ENCODE measurements around the gene TANGO2. TPM values are rescaled to one million over a fixed set of nuclear protein-coding genes. Genes with fewer than 3 reads are reported as not detected.
A peak's percentile ranks its signal among the peaks of the same experiment; 100 is the strongest.

TANGO2 gene
- total and polyA plus RNA-seq, 9 of the 15 experiments (the other 6 are each of a cell fraction or from before 2014, with no cell fraction given): 15.5 to 94.9 (median 70.1) TPM

DNA sequence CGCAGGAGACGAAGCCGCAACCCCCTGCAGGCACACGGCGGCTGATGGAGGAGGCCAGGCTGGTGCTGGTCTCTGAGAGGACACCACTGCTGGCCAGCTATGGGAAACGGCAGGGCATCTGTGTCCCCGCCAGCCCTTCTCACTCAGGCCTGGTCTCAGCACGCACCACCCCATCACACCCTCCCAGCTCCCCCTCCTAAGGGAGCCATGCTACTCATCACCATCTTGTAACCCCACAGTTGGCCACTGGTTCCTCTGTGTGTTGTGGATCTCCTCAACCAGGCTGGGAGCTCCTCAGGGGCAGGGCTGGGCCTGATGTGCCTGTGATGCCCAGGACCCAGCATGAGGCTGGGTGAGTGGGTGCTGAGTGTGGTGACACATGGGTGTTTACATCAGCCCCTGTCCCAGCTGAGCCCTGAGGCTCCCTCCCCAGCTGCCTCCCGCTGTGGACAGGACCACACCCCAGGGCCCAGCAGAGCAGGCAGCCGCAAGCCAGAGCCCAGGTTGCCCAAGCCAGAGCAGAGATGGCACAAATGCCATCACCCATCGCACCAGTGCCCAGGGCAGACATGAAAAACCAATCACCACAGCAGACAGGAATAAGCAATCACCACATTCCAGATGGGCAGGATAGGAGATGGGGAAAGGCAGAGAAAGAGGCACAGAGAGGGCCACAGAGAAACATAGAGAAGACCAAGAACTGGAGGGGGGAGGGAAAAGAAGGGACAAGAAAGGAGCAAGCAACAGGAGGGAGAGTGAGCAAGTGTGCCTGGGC lies 12.5 kb upstream of the TANGO2 start (continued):
- TF ChIP-seq, protein P1, sequence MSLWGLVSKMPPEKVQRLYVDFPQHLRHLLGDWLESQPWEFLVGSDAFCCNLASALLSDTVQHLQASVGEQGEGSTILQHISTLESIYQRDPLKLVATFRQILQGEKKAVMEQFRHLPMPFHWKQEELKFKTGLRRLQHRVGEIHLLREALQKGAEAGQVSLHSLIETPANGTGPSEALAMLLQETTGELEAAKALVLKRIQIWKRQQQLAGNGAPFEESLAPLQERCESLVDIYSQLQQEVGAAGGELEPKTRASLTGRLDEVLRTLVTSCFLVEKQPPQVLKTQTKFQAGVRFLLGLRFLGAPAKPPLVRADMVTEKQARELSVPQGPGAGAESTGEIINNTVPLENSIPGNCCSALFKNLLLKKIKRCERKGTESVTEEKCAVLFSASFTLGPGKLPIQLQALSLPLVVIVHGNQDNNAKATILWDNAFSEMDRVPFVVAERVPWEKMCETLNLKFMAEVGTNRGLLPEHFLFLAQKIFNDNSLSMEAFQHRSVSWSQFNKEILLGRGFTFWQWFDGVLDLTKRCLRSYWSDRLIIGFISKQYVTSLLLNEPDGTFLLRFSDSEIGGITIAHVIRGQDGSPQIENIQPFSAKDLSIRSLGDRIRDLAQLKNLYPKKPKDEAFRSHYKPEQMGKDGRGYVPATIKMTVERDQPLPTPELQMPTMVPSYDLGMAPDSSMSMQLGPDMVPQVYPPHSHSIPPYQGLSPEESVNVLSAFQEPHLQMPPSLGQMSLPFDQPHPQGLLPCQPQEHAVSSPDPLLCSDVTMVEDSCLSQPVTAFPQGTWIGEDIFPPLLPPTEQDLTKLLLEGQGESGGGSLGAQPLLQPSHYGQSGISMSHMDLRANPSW (CRISPR knock-in tag; IDR thresholded peaks at IDR 0.05): peak; percentile 95; the same call in 1 of the 2 replicates

GRCh38 chr22:20009018-20009491 lies 11.9 kb upstream of the TANGO2 start:
- ChIA-PET CTCF (ENCODE audit: low intra/inter-chr PET ratio) (interaction anchor here (0.6 kb wide), 1 partner anchor 41 kb away, joined by 3 read pairs; no protein-coding TSS in a partner anchor), POLR2A (interaction anchor here (1.0 to 10.0 kb wide), 9 partner anchors 10 to 108 kb away, joined by 3 to 120 read pairs (median 6); partner anchors contain the start of genes RANBP1, TANGO2 and TRMT2A)
- peaks cover 30% of the 10 kb centered on the region; the same call in 2 of the 3 replicates for H3K79me2 ChIP-seq (ENCODE audit: control insufficient read depth, insufficient read depth, low read length)
- peak overlapping the region in 1 of 2 experiments; percentile 89; a peak in 2 of 4 replicates for H3K9ac ChIP-seq (ENCODE audit: insufficient read depth in 1 of 2, low read depth in 2 of 2, low read length in 2 of 2)
- no peaks in the 10 kb centered on the region for H3K27me3 ChIP-seq (ENCODE audit: control insufficient read depth in 2 of 2, insufficient read depth in 2 of 2, low read length in 2 of 2)
- H4K20me1 ChIP-seq (replicated peaks; ENCODE audit: control insufficient read depth, insufficient read depth, low read length): peaks cover 15% of the 10 kb centered on the region; the same call in 1 of the 2 replicates
- intact Hi-C loops (cut with micrococcal nuclease): no loop called here
- no peak overlapping the region for H3K4me3 ChIP-seq
- peaks cover 10% of the 10 kb centered on the region for H3K9me3 ChIP-seq (replicated peaks; ENCODE audit: control insufficient read depth, insufficient read depth, low read depth, low read length)
- H3K9me1 ChIP-seq (ENCODE audit: control insufficient read depth, insufficient read depth, low read length): peaks cover 20% of the 10 kb centered on the region
- H3K4me1 ChIP-seq (replicated peaks in 1 of 2; ENCODE audit: control insufficient read depth in 2 of 2, insufficient read depth in 2 of 2, low read length in 2 of 2): peaks cover 59 to 68% of the 10 kb centered on the region in 2 experiments
- DNase-seq (ENCODE audit: extremely low read depth in 1 of 4, low spot score in 3 of 4): no peak
- ATAC-seq: 0 out of 3 replicates have a peak, but pooled peaks have one; percentile 0
- WGBS (ENCODE audit: insufficient coverage, low coverage, missing lambda C conversion rate): 81% methylated on average over 9 of the region's 9 CpGs
- peaks cover 22% of the 10 kb centered on the region; the same call in 2 of the 3 replicates for H3K36me3 ChIP-seq (ENCODE audit: control insufficient read depth, insufficient read depth, low read length)
- in situ Hi-C loops (cut with MboI): no loop called here
- H3K27ac ChIP-seq (ENCODE audit: extremely low read depth, low read depth, low read length): no peak overlapping the region; the same call in 2 of the 3 replicates
- no TSS peak for BruUV-seq (replicated peaks)
- H2AFZ ChIP-seq (ENCODE audit: low read depth, low read length): no peak overlapping the region
- FAIRE-seq: no peak
- H3K4me2 ChIP-seq (ENCODE audit: insufficient read depth, low read length): peak overlapping the region; percentile 8; the same call in 1 of the 2 replicates
- TF ChIP-seq CREM (IDR thresholded peaks at IDR 0.05; ENCODE audit: low read depth) (no peak), MTA3 (IDR thresholded peaks at IDR 0.05; ENCODE audit: borderline replicate concordance) (no peak), ESRRB (CRISPR knock-in tag; IDR thresholded peaks at IDR 0.05; ENCODE audit: borderline replicate concordance) (no peak), SMC3 (conservative IDR thresholded peaks at IDR 0.05; ENCODE audit: insufficient read depth, low read depth, low read length) (no peak), MAZ (CRISPR knock-in tag; conservative IDR thresholded peaks at IDR 0.05 in 1 of 2, IDR thresholded peaks at IDR 0.05 in 1 of 2) (no peak; a peak in 1 of 4 replicates), TAL1 (IDR thresholded peaks at IDR 0.05) (no peak), ZNF408 (CRISPR knock-in tag; IDR thresholded peaks at IDR 0.05; ENCODE audit: low read depth) (no peak), GTF2B (IDR thresholded peaks at IDR 0.05; ENCODE audit: extremely low read depth, insufficient read length) (no peak), HDAC6 (IDR thresholded peaks at IDR 0.05; ENCODE audit: low read depth, low read length) (no peak), ERF (CRISPR knock-in tag; IDR thresholded peaks at IDR 0.05) (no peak), EWSR1 (IDR thresholded peaks at IDR 0.05; ENCODE audit: borderline replicate concordance, low read depth, partially characterized antibody) (no peak), PCBP1 (IDR thresholded peaks at IDR 0.05; ENCODE audit: low read depth, low read length, poor library complexity, severe bottlenecking) (no peak)
- TF ChIP-seq, protein P2, sequence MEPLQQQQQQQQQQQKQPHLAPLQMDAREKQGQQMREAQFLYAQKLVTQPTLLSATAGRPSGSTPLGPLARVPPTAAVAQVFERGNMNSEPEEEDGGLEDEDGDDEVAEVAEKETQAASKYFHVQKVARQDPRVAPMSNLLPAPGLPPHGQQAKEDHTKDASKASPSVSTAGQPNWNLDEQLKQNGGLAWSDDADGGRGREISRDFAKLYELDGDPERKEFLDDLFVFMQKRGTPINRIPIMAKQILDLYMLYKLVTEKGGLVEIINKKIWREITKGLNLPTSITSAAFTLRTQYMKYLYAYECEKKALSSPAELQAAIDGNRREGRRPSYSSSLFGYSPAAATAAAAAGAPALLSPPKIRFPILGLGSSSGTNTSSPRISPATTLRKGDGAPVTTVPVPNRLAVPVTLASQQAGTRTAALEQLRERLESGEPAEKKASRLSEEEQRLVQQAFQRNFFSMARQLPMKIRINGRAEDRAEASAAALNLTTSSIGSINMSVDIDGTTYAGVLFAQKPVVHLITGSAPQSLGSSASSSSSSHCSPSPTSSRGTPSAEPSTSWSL (CRISPR knock-in tag; IDR thresholded peaks at IDR 0.05; ENCODE audit: borderline replicate concordance): no peak

Measured in K562 (cell line).